Small intestine (tissue), 7 donors: ENCODE data around the gene PITPNC1. TPM values are rescaled to one million over a fixed set of nuclear protein-coding genes. Genes with fewer than 3 reads are reported as not detected.

ENCODE experiments used
- DNase-seq, 2 donors: peaks; one replicate each; pipeline versions ENCODE4 v3.0.0 to v3.0.0-alpha.2; 2013
- FAIRE-seq: peaks from 2 replicates; lab custom pipeline; 2012; peaks lifted over from hg19 to GRCh38; lab: Jason Lieb, UNC
- H3K27ac ChIP-seq, 3 donors: one replicate each; pipeline ENCODE4 v1.5.1; 2013; ENCODE audit warnings: low read length in 2 of 3, mild to moderate bottlenecking in 2 of 3, control low read depth in 1 of 3, inconsistent platforms in 1 of 3, low read depth in 1 of 3, moderate library complexity in 1 of 3
- H3K27me3 ChIP-seq, 3 donors: one replicate each; pipeline ENCODE4 v1.6.1; 2013; ENCODE audit warnings: low read length in 3 of 3, inconsistent platforms in 1 of 3; ENCODE audit not compliant: control insufficient read depth in 3 of 3, insufficient read depth in 3 of 3
- H3K36me3 ChIP-seq, 3 donors: one replicate each; pipeline ENCODE4 v1.6.1; 2013; ENCODE audit warnings: low read length in 3 of 3, inconsistent platforms in 1 of 3, low read depth in 1 of 3, mild to moderate bottlenecking in 1 of 3, moderate library complexity in 1 of 3; ENCODE audit not compliant: control insufficient read depth in 3 of 3, insufficient read depth in 2 of 3
- H3K4me1 ChIP-seq, 3 donors: one replicate each; pipeline ENCODE4 v1.6.1; 2013; ENCODE audit warnings: low read length in 2 of 3, inconsistent platforms in 1 of 3, low read depth in 1 of 3, mild to moderate bottlenecking in 1 of 3, moderate library complexity in 1 of 3; ENCODE audit not compliant: control insufficient read depth in 3 of 3, insufficient read depth in 2 of 3
- H3K4me3 ChIP-seq, 3 donors: one replicate each; pipeline ENCODE4 v1.5.1; 2013; ENCODE audit warnings: low read length in 3 of 3, control low read depth in 1 of 3, inconsistent platforms in 1 of 3, low read depth in 1 of 3, mild to moderate bottlenecking in 1 of 3, moderate library complexity in 1 of 3
- H3K9me3 ChIP-seq, 2 donors: one replicate each; pipeline ENCODE4 v1.6.1; 2013; ENCODE audit warnings: low read depth in 1 of 2, low read length in 1 of 2; ENCODE audit not compliant: control insufficient read depth in 2 of 2, insufficient read depth in 1 of 2
- WGBS, 3 donors: extraction: QIAGEN DNeasy Blood & Tissue Kit; methylation state at CpG; one replicate each; pipeline ENCODE4 v1.1.7; 2013; 5-methylcytosine and 5-hydroxymethylcytosine counted together
- polyA plus RNA-seq, 4 donors: library from polyadenylated mRNA; stranded (reverse) in 3 of 4; unstranded in 1 of 4; fragments of 200-250 nt in 3 of 4; fragments of 120-200 nt in 1 of 4; gene quantifications; one replicate each; pipeline versions ENCODE4 v1.2.1 to v1.2.3, GENCODE V29; 2013
- donor health status: healthy with polysubstance abuse.
- donor health status: control.
- donor health status: control.
- donor health status: Bipolar disorder and iron deficiency.
- donor health status: healthy.

PITPNC1 gene
- polyA plus RNA-seq, 4 donors, result 0.67 to 11.7 (median 3.4) TPM

- H3K36me3 ChIP-seq, result peaks cover 0 to 4% (median 0%) of the 10 kb centered on the region in 3 donors
- H3K4me1 ChIP-seq, result no peaks in the 10 kb centered on the region
- no peak for FAIRE-seq
- H3K27me3 ChIP-seq, result no peaks in the 10 kb centered on the region
- no peaks in the 10 kb centered on the region for H3K9me3 ChIP-seq
- no peak overlapping the region for H3K4me3 ChIP-seq
- WGBS, 3 donors, result 47 to 69% (median 52%) methylated on average over 4 of the region's 4 CpGs
- no peak overlapping the region for H3K27ac ChIP-seq
- no peak for DNase-seq
These were observed 299.2 kb downstream of the PITPNC1 start for GRCh38 chr17:67676305-67676704.

- Histone ChIP-seq H3K27ac (no peak overlapping the region), H3K27me3 (no peaks in the 10 kb centered on the region), H3K4me1 (no peaks in the 10 kb centered on the region), H3K36me3 (peaks cover 0 to 4% (median 0%) of the 10 kb centered on the region in 3 donors), H3K9me3 (no peaks in the 10 kb centered on the region), H3K4me3 (no peak overlapping the region)
- DNase-seq (no peak), FAIRE-seq (no peak)
- 97 to 98% (median 97%) methylated on average over 2 of the region's 2 CpGs for WGBS, 3 donors
These were observed 301.3 kb downstream of the PITPNC1 start for GRCh38 chr17:67678414-67678813.

- no peaks in the 10 kb centered on the region for H3K4me1 ChIP-seq
- no peaks in the 10 kb centered on the region for H3K27me3 ChIP-seq
- FAIRE-seq, result no peak
- WGBS, 3 donors, result 94 to 98% (median 94%) methylated on average over 2 of the region's 2 CpGs
- H3K36me3 ChIP-seq, result peaks cover 0 to 4% (median 0%) of the 10 kb centered on the region in 3 donors
- H3K4me3 ChIP-seq, result no peak overlapping the region
- no peak for DNase-seq
- H3K9me3 ChIP-seq, result no peaks in the 10 kb centered on the region
- no peak overlapping the region for H3K27ac ChIP-seq
These were observed 302.1 kb downstream of the PITPNC1 start for GRCh38 chr17:67679225-67679624.

DNA sequence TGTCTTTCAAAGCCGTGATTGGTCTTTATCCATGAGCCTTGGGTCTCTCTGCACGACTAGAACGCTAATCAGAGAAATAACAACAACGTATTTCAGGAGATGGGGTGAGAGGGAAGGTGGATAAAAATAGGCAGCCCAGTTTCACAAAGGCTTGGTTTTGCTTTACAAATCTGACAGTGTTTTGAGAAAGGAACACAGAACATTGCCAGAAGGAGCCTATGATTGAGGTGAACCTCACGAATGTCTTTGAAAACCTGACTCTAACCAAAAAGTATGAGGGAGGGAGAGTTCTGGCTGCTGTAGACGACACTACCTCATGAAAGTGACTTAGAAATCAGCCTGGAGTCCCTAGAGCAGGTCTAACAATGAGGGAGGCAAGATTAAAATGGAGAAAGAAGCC, 302.6 kb downstream of the PITPNC1 start:
- FAIRE-seq, result no peak
- no peaks in the 10 kb centered on the region for H3K9me3 ChIP-seq
- H3K27me3 ChIP-seq, result no peaks in the 10 kb centered on the region
- H3K36me3 ChIP-seq, result peaks cover 0 to 4% (median 0%) of the 10 kb centered on the region in 3 donors
- no peak overlapping the region for H3K27ac ChIP-seq
- H3K4me1 ChIP-seq, result no peaks in the 10 kb centered on the region
- no peak overlapping the region for H3K4me3 ChIP-seq
- no peak for DNase-seq
- 85 to 95% (median 90%) methylated on average over 6 of the region's 6 CpGs for WGBS, 3 donors

- FAIRE-seq (no peak), DNase-seq (no peak)
- Histone ChIP-seq H3K4me1 (no peaks in the 10 kb centered on the region), H3K27me3 (no peaks in the 10 kb centered on the region), H3K36me3 (peaks cover 0 to 4% (median 0%) of the 10 kb centered on the region in 3 donors), H3K9me3 (no peaks in the 10 kb centered on the region), H3K27ac (no peak overlapping the region), H3K4me3 (no peak overlapping the region)
- WGBS, 3 donors, result 90 to 96% (median 94%) methylated on average over 7 to 8 of the region's 8 CpGs
These were observed 303.6 kb downstream of the PITPNC1 start for GRCh38 chr17:67680445-67681224.

DNA sequence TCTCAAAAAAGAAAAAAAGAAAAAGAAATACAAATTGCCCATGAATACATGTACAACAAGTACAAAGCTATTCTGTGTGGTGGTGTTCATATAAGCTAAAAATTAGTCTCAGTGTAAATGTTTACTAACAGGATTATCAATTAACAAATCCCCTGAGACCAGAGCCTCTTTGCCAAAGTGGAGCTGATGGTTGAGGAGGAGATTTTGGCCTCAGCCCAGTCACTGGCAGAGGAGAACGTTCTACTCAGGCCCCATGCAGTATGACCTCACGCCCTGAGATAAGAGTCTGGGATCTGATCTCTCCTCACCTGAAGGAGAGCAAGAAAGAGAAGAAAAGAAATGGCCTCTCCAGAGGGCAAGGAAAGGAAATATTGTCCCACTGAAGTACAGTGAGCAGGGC, 305.1 kb downstream of the PITPNC1 start:
- Histone ChIP-seq H3K27me3 (no peaks in the 10 kb centered on the region), H3K36me3 (peaks cover 0 to 4% (median 0%) of the 10 kb centered on the region in 3 donors), H3K27ac (no peak overlapping the region), H3K4me1 (no peaks in the 10 kb centered on the region), H3K4me3 (no peak overlapping the region), H3K9me3 (no peaks in the 10 kb centered on the region)
- no peak for FAIRE-seq
- DNase-seq, result no peak
- WGBS, 3 donors, result 16 to 56% (median 43%) methylated on average over 2 of the region's 2 CpGs

DNA sequence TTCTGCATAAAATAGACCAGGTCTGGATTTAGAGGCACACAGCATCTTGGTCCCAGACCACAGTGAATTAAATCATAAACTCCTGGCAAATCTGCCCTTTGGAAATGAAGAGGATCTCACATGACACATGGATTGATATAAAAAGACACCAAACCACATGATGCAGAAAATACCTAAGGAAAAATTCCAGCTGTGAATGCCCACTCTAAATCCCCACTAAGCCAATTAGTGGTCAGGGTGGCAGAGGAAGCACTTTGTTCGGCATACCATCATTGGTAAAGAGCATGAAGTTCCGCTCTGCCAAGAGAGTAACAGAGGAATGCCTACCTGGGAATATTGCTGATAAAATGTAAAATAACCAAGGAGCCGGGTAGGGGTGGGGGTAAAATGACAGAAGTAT, 308.3 kb downstream of the PITPNC1 start:
- Histone ChIP-seq H3K27ac (no peak overlapping the region), H3K4me1 (no peaks in the 10 kb centered on the region), H3K27me3 (no peaks in the 10 kb centered on the region), H3K4me3 (no peak overlapping the region), H3K9me3 (no peaks in the 10 kb centered on the region), H3K36me3 (no peaks in the 10 kb centered on the region)
- FAIRE-seq (no peak), DNase-seq (no peak)
- 81 to 89% (median 89%) methylated on average over 3 of the region's 3 CpGs for WGBS, 3 donors

GRCh38 chr17:67686241-67686640, 309.2 kb downstream of the PITPNC1 start:
- no peak for DNase-seq
- no peaks in the 10 kb centered on the region for H3K36me3 ChIP-seq
- H3K27ac ChIP-seq, result no peak overlapping the region
- FAIRE-seq, result no peak
- H3K27me3 ChIP-seq, result no peaks in the 10 kb centered on the region
- no peaks in the 10 kb centered on the region for H3K4me1 ChIP-seq
- WGBS, 3 donors, result 84 to 96% (median 94%) methylated on average over 2 of the region's 2 CpGs
- H3K4me3 ChIP-seq, result no peak overlapping the region
- no peaks in the 10 kb centered on the region for H3K9me3 ChIP-seq
